Sigmoid colon (tissue), 7 donors: ENCODE data around the gene HOXA11. TPM values are rescaled to one million over a fixed set of nuclear protein-coding genes. Genes with fewer than 3 reads are reported as not detected.
A peak's percentile ranks its signal among the peaks of the same experiment; 100 is the strongest.

ENCODE experiments used
- DNase-seq: peaks from one replicate; pipeline ENCODE4 v3.0.0-alpha.2; 2019
- H3K27ac ChIP-seq, 4 donors: fragments of 200-600 bp; sonication (generic); one replicate each; pipeline ENCODE4 v1.5.1; 2016 to 2019; ENCODE audit warnings: mild to moderate bottlenecking in 1 of 4
- H3K27me3 ChIP-seq, 3 donors: fragments of 200-600 bp; sonication (generic); one replicate each; pipeline ENCODE4 v1.5.1; 2019; ENCODE audit warnings: mild to moderate bottlenecking in 1 of 3
- H3K36me3 ChIP-seq, 4 donors: fragments of 200-600 bp; sonication (generic); one replicate each; pipeline ENCODE4 v1.5.1; 2016 to 2019
- H3K4me1 ChIP-seq, 4 donors: fragments of 200-600 bp; sonication (generic); one replicate each; pipeline ENCODE4 v1.5.1; 2017 to 2019
- H3K4me3 ChIP-seq, 4 donors: fragments of 200-600 bp; sonication (generic); one replicate each; pipeline ENCODE4 v1.5.1; 2017 to 2019; ENCODE audit warnings: mild to moderate bottlenecking in 2 of 4, moderate library complexity in 1 of 4
- H3K9me3 ChIP-seq, 4 donors: fragments of 200-600 bp in 3 of 4; sonication (generic) in 3 of 4; one replicate each; pipeline versions ENCODE4 v1.5.1 to v1.6.1; 2013 to 2019
- EP300 ChIP-seq, 4 donors: sonication (generic); formaldehyde crosslinking; IDR thresholded peaks; one replicate each; pipeline ENCODE4 v1.6.1; 2017; ENCODE audit warnings: antibody characterized with exemption in 4 of 4
- POLR2A ChIP-seq, 2 donors: fragments of 450-650 bp; IDR thresholded peaks; one replicate each; pipeline ENCODE4 v1.6.1; 2016; ENCODE audit warnings: antibody characterized with exemption in 2 of 2, mild to moderate bottlenecking in 2 of 2, moderate library complexity in 2 of 2
- POLR2AphosphoS5 ChIP-seq, 4 donors: sonication (generic); formaldehyde crosslinking; IDR thresholded peaks; one replicate each; pipeline ENCODE4 v1.6.1; 2017; ENCODE audit warnings: antibody characterized with exemption in 4 of 4
- WGBS, 2 donors: extraction: QIAGEN DNeasy Blood & Tissue Kit; methylation state at CpG; one replicate each; pipeline ENCODE4 v1.1.7; 2013; 5-methylcytosine and 5-hydroxymethylcytosine counted together
- intact Hi-C: fragments of 100-400 bp; cut with DNase I; formaldehyde crosslinking; loops from one replicate; pipeline ENCODE4 v1.15.1; 2023
- polyA plus RNA-seq, 3 donors: library from polyadenylated mRNA; stranded (reverse); fragments of 200-250 nt; gene quantifications; one replicate each; pipeline ENCODE4 v1.2.3, GENCODE V29; 2013
- total RNA-seq, 4 donors: library from RNA; depleted of rRNA; stranded (reverse); fragments of >200 nt; gene quantifications; one replicate each; pipeline ENCODE4 v1.1.0, GENCODE V29; 2016
- TF ChIP-seq, protein P1 (sequence below), 4 experiments: fragments of 450-650 bp in 3 of 4; fragments of 200-600 bp in 1 of 4; IDR thresholded peaks; one replicate each; pipeline ENCODE4 v1.5.1; 2016 to 2019; ENCODE audit warnings: antibody characterized with exemption in 4 of 4, mild to moderate bottlenecking in 3 of 4, moderate library complexity in 2 of 4
- donor health status: healthy with polysubstance abuse.
- donor health status: Bipolar disorder and iron deficiency.
- donor health status: healthy.

The HOXA11 gene
- total and polyA plus RNA-seq, 7 donors, result 3.0 to 25.0 (median 18.7) TPM

DNA sequence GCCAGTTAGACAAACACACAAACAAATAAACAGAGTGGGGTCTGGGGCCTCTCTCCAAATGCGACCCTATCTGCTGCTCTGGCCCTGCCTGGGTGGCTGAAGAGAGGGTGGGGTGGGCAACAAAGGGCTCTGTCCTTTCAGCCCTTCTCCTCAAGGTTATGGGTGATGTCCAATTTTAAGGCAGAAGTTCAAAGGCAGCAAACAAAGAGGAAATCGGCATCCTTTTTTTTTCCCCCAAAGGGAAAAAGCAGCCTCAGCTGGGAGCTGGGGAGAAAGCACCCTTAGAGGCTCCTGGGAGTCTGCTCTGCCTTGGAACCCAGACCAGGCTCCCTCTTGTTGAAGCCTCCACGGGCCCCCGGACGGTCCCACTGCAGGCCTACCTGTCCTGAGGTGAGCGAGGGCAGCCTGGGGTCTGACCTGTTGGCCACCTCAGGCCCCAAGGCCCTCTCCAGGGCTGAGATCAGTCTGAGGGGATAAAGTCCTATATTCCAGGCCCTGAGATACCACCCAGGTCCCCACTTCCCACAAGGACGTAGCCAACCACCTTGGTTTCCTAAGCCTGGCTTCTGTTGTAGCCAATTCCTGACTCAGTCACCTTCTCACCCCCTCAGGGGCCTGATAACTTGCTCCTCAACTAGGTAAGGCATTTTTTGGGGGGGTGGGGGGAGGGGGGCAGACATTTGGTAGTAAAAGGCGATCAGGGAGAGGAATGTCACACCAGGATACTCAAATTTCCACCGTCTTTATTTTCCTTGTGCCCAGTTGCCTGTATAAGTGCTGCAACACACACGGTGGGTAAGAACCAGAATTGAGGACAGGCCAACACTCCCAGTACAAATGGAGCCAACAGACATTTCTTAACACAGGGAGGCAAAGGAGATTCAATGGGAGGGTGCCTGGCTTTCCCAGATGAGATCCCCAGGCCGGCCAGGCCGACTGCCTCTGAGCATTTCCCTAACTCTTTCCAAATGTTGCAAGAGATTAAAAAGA lies 4.3 kb downstream of the HOXA11 start:
- no peaks in the 10 kb centered on the region for H3K36me3 ChIP-seq
- H3K27me3 ChIP-seq, result peaks cover 0 to 11% (median 0%) of the 10 kb centered on the region in 3 donors
- peaks cover 3 to 50% (median 39%) of the 10 kb centered on the region in 4 donors for H3K4me1 ChIP-seq
- peak; percentile 80 for DNase-seq
- H3K4me3 ChIP-seq, result peak overlapping the region; percentile 48 to 85 (median 82)
- TF ChIP-seq POLR2AphosphoS5 (IDR thresholded peaks at IDR 0.05) (no peak), EP300 (IDR thresholded peaks at IDR 0.05) (no peak)
- TF ChIP-seq, protein P1, sequence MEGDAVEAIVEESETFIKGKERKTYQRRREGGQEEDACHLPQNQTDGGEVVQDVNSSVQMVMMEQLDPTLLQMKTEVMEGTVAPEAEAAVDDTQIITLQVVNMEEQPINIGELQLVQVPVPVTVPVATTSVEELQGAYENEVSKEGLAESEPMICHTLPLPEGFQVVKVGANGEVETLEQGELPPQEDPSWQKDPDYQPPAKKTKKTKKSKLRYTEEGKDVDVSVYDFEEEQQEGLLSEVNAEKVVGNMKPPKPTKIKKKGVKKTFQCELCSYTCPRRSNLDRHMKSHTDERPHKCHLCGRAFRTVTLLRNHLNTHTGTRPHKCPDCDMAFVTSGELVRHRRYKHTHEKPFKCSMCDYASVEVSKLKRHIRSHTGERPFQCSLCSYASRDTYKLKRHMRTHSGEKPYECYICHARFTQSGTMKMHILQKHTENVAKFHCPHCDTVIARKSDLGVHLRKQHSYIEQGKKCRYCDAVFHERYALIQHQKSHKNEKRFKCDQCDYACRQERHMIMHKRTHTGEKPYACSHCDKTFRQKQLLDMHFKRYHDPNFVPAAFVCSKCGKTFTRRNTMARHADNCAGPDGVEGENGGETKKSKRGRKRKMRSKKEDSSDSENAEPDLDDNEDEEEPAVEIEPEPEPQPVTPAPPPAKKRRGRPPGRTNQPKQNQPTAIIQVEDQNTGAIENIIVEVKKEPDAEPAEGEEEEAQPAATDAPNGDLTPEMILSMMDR (IDR thresholded peaks at IDR 0.05), result no peak
- intact Hi-C loops, result no loop called here
- no peaks in the 10 kb centered on the region for H3K9me3 ChIP-seq
- H3K27ac ChIP-seq, result peak overlapping the region in 3 of 4 donors; percentile 97 to 98 (median 98)
- WGBS, 2 donors, result 34 to 65% methylated on average over 12 of the region's 12 CpGs

DNA sequence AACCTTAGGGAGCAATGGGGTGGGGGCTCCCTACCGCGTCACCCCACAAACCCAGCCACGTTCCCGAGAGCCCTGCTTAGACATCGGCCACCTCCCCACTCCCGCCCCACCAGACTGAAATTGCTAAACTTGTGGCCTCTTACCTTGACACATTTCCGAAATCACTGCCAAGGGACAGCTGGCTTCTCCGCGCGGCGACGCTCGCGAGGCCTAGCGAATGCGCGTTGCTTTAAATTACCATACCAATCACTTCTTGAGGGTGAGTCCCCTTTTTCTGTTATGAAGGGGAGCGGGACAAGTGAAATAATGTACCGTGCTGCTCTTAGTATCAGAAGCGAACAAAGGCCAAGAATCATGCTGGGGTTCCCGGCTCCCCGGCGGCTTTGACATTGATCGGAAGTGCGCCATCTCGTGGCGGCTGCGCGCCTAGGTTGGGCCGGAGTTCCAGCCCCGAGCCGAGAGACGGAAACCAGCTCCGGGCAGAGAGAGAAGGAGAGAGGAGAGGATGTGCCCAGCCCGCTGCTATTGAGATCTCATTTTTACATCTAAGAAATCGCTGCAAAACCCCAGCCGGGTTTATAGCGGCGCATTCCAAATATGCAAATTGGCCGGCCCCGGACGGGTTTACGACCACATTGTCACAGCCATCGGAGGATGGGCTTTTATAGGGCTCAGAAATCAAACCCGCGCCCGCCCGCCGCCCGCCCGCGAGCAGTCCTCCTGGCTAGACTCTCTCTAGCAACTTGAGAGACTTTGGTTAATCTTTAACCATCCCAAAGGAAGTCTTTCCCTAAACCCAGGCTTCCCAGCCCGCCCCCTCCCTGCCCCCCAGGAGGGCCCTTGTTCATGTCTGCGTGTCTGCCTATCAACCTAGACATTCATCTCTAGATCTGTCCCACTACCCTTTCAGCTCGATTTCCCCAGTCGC lies 5.3 kb downstream of the HOXA11 start:
- H3K4me1 ChIP-seq, result peaks cover 3 to 56% (median 46%) of the 10 kb centered on the region in 4 donors
- peak overlapping the region; percentile 48 to 85 (median 82) for H3K4me3 ChIP-seq
- peaks cover 0 to 9% (median 0%) of the 10 kb centered on the region in 3 donors for H3K27me3 ChIP-seq
- WGBS, 2 donors, result 4 to 13% methylated on average over 56 of the region's 56 CpGs
- peak; percentile 93 for DNase-seq
- intact Hi-C loops, result no loop called here
- H3K36me3 ChIP-seq, result no peaks in the 10 kb centered on the region
- peak overlapping the region in 3 of 4 donors; percentile 97 to 98 (median 98) for H3K27ac ChIP-seq
- TF ChIP-seq, protein P1 (IDR thresholded peaks at IDR 0.05), result peak in 3 of 4 experiments; percentile 89 to 96 (median 92)
- TF ChIP-seq POLR2A (IDR thresholded peaks at IDR 0.05) (peak; percentile 53 to 60), POLR2AphosphoS5 (IDR thresholded peaks at IDR 0.05) (peak; percentile 65 to 84 (median 70)), EP300 (IDR thresholded peaks at IDR 0.05) (no peak)
- no peaks in the 10 kb centered on the region for H3K9me3 ChIP-seq

DNA sequence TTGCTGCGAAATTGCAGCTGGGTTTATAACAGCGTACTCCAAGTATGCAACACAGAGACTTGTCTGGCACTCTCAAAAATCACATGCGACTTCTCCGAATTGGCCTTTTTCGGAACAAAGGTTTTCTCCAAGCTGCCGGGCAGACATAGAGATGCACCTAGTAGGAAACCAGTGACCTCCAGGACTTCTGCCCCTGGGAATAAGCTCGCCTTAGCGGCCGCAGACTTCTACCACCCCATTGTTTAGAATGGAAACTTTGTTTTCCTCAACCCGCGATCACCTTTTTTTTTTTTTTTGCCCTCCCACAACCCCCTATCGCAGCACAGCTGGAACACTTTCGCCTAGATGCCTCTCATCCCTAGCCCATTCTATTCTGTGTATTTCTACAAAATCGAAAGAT lies 6.0 kb downstream of the HOXA11 start:
- peaks cover 3 to 63% (median 49%) of the 10 kb centered on the region in 4 donors for H3K4me1 ChIP-seq
- TF ChIP-seq EP300 (IDR thresholded peaks at IDR 0.05), result no peak
- no peak for TF ChIP-seq POLR2A (IDR thresholded peaks at IDR 0.05)
- TF ChIP-seq POLR2AphosphoS5 (IDR thresholded peaks at IDR 0.05), result no peak
- no peaks in the 10 kb centered on the region for H3K36me3 ChIP-seq
- WGBS, 2 donors, result 13 to 51% methylated on average over 14 of the region's 14 CpGs
- peak; percentile 65 for DNase-seq
- intact Hi-C loops, result no loop called here
- H3K27me3 ChIP-seq, result peaks cover 0 to 6% (median 0%) of the 10 kb centered on the region in 3 donors
- H3K27ac ChIP-seq, result peak overlapping the region in 3 of 4 donors; percentile 97 to 98 (median 98)
- H3K4me3 ChIP-seq, result peak overlapping the region; percentile 48 to 85 (median 82)
- no peaks in the 10 kb centered on the region for H3K9me3 ChIP-seq

DNA sequence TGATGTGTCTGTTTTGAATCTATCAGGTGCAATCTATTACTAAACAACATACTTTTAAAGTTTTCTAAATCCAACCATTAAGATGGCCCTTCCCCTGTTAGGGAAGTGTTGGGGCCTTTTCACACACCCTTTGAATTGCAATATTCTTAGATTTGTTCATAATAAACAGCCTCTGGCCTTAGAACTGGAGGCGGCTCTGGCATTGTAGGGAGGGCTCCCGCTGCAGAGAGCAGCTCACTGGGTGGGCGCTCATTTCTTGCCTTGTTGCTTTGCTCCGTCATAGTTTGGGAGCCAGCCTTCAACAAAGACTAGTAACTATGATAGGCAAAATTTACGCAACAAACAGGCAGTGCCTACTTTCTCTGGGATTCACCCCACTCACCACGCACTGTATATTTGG lies 6.7 kb downstream of the HOXA11 start:
- H3K4me3 ChIP-seq, result peak overlapping the region; percentile 48 to 85 (median 82)
- intact Hi-C loops, result no loop called here
- peak overlapping the region in 3 of 4 donors; percentile 97 to 98 (median 98) for H3K27ac ChIP-seq
- peaks cover 0 to 66% (median 49%) of the 10 kb centered on the region in 4 donors for H3K4me1 ChIP-seq
- 9 to 55% methylated on average over 6 of the region's 6 CpGs for WGBS, 2 donors
- peaks cover 0 to 6% (median 0%) of the 10 kb centered on the region in 3 donors for H3K27me3 ChIP-seq
- DNase-seq, result peak; percentile 83
- no peaks in the 10 kb centered on the region for H3K9me3 ChIP-seq
- H3K36me3 ChIP-seq, result no peaks in the 10 kb centered on the region
- TF ChIP-seq POLR2A (IDR thresholded peaks at IDR 0.05), result peak in 1 of 2 donors; percentile 61
- TF ChIP-seq, protein P1 (IDR thresholded peaks at IDR 0.05), result no peak
- TF ChIP-seq POLR2AphosphoS5 (IDR thresholded peaks at IDR 0.05), result peak; percentile 22 to 69 (median 34)
